Renal cortical epithelial cell (primary cell): ENCODE measurements around the gene HOXD8. TPM values are rescaled to one million over a fixed set of nuclear protein-coding genes. Genes with fewer than 3 reads are reported as not detected.

Experiments used
- DNase-seq: peaks from one replicate; pipeline ENCODE4 v3.0.0-alpha.2; 2011; ENCODE audit warnings: low read depth
- total RNA-seq: library from RNA; depleted of rRNA; stranded (reverse); fragments of >200 nt; gene quantifications from 2 replicates; pipeline ENCODE4 v1.2.3, GENCODE V29; 2014

The HOXD8 gene
- total RNA-seq, 1 donor from 2014 or later, result 41.9 TPM

GRCh38 chr2:176090862-176091261 is 38.6 kb upstream of the HOXD8 start:
- DNase-seq, result no peak

GRCh38 chr2:176091329-176092258 is 37.9 kb upstream of the HOXD8 start:
- DNase-seq, result no peak

GRCh38 chr2:176092270-176093144 is 37.0 kb upstream of the HOXD8 start, which contains the start of gene HOXD13:
Gene HOXD13, plus strand, starts transcription at chr2:176092721. Its CDS starts 170 bp downstream, at chr2:176092891.
- no peak for DNase-seq

- no peak for DNase-seq
Observed at GRCh38 chr2:176093145-176093897, 36.2 kb upstream of the HOXD8 start.

- no peak for DNase-seq
Observed at GRCh38 chr2:176093898-176094249, 35.6 kb upstream of the HOXD8 start.

GRCh38 chr2:176094349-176094748 is 35.2 kb upstream of the HOXD8 start:
- DNase-seq, result no peak

GRCh38 chr2:176095421-176095820 is 34.1 kb upstream of the HOXD8 start:
- DNase-seq, result no peak

GRCh38 chr2:176096243-176096985 is 33.1 kb upstream of the HOXD8 start:
- DNase-seq, result no peak

- DNase-seq, result no peak
Observed at GRCh38 chr2:176096986-176097819, 32.3 kb upstream of the HOXD8 start.

- DNase-seq, result no peak
Observed at GRCh38 chr2:176097820-176098365, 31.6 kb upstream of the HOXD8 start.

- no peak for DNase-seq
Observed at GRCh38 chr2:176098366-176099158, 30.9 kb upstream of the HOXD8 start.

GRCh38 chr2:176099159-176099727 is 30.3 kb upstream of the HOXD8 start:
- DNase-seq, result no peak

- no peak for DNase-seq
Observed at GRCh38 chr2:176099728-176100546, 29.6 kb upstream of the HOXD8 start, which contains the start of gene HOXD12. Gene HOXD12, plus strand, starts transcription at chr2:176099795. Its CDS starts 7 bp downstream, at chr2:176099802.

GRCh38 chr2:176100547-176101140 is 28.9 kb upstream of the HOXD8 start:
- no peak for DNase-seq

- DNase-seq, result no peak
Observed at GRCh38 chr2:176101216-176101830, 28.2 kb upstream of the HOXD8 start.

- DNase-seq, result no peak
Observed at GRCh38 chr2:176101842-176102241, 27.7 kb upstream of the HOXD8 start.
